Mucosa of gallbladder (tissue), 1 donor: ENCODE measurements around the gene KDM3B. TPM values are rescaled to one million over a fixed set of nuclear protein-coding genes. Genes with fewer than 3 reads are reported as not detected.
A peak's percentile ranks its signal among the peaks of the same experiment; 100 is the strongest.

Source experiments
- DNase-seq: peaks from one replicate; pipeline ENCODE4 v3.0.0-alpha.2; 2020; ENCODE audit warnings: low spot score
- total RNA-seq: library from RNA; stranded (reverse); gene quantifications from one replicate; pipeline ENCODE4 v1.2.1, GENCODE V29; 2021
- donor health status: DM: no; HTN: no; CAD: no.

KDM3B gene
- total RNA-seq, 1 donor from 2014 or later, result 65.8 TPM

- DNase-seq, result no peak
Measured at GRCh38 chr5:138346889-138347288, 5.6 kb upstream of the KDM3B start.

GRCh38 chr5:138349852-138350562 is 2.5 kb upstream of the KDM3B start:
- no peak for DNase-seq

DNA sequence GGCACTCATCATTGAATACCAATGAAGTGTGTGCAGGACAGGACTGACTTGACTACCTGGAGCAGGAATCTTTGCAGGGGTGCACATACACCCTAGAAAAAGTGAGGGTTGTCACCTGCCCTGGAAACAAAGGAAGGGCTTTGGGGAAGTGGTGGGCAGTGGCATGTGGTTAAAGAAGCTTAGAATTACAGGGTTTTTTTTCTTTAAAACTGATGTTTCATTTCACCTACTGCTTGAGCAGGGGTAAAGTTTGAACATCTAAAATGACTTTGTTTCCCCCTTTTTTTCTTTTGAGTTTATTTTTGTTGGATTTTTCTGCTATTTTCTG is 2.0 kb upstream of the KDM3B start:
- DNase-seq, result no peak

DNA sequence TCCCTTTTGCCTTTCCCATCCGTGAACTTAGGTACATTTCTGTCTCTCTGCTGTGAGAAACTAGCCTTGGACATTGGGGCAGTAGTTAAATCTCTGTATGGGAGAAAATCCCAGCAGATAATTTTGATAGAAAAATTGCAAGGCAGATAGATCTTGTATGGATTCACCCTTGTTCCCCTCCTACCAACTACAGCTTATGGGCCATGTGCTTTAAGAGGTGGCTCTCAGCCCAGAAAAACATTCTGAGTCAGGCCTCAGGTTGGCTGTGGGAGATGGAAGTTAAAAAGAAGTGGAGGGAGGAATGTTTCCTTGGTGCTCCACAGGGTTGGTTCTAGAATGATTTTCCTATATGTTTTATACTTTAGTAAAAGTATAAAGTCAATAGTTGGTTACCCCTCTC is 1.4 kb upstream of the KDM3B start:
- no peak for DNase-seq

DNA sequence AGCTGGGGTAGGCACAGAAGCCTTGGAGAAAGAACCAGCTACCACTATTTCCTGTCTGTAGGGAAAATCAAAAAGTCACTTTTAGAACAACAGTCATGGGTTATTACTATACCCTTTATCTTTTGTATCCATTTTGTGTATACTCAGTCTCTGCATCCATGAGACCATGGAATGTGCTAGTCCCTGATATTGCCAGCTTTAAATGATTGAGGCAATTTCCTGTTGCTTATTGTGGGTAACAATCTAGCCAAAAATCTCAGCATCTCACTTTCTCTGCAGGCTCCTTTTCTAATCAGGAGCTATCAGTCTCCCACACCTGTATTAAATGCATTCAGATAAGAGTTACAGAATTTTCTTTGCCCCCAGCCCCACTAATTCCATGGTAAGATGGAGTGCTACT is 968 bp upstream of the KDM3B start:
- no peak for DNase-seq

DNA sequence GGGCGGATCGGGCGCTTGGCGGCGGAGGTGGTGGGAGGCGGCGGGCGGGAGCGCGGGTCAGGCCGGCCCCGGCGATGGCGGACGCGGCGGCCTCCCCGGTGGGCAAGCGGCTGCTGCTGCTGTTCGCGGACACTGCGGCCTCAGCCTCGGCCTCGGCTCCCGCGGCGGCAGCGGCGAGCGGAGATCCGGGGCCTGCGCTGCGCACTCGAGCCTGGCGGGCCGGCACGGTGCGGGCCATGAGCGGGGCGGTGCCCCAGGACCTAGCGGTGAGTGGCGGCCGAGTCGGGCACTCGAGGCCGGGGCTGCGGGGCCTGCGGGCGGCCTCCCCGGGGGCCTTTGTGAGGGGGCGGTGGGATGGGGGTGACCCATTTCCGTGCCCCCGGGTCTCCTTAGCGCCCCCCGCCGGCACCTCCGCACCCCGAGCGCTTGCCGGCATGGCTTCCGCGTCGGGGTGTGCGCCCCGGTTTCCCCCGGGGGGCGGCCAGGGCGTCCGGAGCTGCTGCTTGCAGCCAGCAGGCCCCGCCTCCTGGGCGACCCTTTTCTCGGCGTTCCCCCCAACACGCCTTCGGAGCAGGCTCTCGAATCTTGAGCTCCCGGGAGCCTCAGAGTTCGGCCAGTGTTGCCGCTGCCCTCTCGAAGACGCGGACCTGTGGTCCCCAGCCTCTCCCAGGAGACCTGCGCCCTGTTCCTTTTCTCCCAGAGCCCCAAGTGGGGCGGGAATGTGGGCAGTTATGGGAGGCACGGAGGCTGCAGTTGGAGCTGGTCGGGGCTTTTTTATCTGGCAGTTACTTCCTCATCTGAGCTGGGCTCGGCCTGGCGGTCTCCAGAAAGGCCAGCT is 456 bp downstream of the KDM3B start:
- peak; percentile 61 for DNase-seq

DNA sequence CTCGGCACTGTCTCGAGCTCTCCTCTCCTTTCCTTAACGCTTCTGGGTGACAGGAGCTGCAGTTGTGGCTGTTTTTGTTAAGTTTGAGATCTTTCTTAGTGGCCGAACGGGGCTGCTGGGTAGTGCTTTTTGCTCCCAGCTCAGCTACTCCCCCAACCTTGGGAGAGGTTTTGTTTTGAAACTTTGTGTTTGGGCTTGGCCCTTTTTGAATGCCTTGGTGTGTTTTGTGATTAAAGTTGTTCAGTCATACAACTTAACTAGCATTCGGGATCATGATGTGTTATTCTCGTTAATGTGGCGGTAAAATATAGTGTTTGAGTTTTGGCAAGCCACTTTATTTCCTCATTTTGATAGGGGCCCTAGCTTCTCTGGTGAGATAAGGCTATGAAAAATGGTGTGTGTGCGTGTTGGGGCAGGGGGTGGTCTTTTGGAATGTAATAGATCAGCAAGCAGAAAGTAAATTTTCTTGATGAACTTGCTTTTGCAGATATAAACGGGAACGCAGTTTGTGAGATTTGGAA is 1.1 kb downstream of the KDM3B start:
- no peak for DNase-seq

DNA sequence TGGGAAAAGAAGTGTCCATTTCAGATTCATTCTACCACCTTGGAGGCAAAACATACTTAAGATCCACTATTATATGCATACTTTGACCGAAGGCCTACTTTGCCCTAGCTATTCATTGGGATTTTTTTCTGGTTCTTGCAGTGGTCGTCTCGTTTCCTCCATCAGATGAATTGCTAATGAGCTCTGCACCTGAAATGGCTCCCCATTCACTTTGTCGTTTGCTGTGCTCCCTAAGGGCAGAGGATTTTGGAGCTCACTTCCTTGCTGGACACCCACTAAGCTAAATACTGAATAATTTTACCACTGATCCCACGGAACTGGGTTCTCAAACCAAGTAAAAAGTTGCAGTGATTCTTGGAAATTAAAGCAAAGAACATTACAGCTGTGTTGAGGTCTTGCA is 1.9 kb downstream of the KDM3B start:
- DNase-seq, result no peak

GRCh38 chr5:138354926-138355378 is 2.5 kb downstream of the KDM3B start:
- peak; percentile 29 for DNase-seq

- no peak for DNase-seq
Measured at GRCh38 chr5:138359621-138360020, 7.1 kb downstream of the KDM3B start.

GRCh38 chr5:138360941-138361452 is 8.5 kb downstream of the KDM3B start:
- no peak for DNase-seq

- no peak for DNase-seq
Measured at GRCh38 chr5:138364576-138364975, 12.1 kb downstream of the KDM3B start.

GRCh38 chr5:138366632-138367382 is 14.3 kb downstream of the KDM3B start:
- no peak for DNase-seq

GRCh38 chr5:138369261-138369660 is 16.8 kb downstream of the KDM3B start:
- DNase-seq, result no peak

GRCh38 chr5:138369706-138370105 is 17.2 kb downstream of the KDM3B start:
- DNase-seq, result no peak

DNA sequence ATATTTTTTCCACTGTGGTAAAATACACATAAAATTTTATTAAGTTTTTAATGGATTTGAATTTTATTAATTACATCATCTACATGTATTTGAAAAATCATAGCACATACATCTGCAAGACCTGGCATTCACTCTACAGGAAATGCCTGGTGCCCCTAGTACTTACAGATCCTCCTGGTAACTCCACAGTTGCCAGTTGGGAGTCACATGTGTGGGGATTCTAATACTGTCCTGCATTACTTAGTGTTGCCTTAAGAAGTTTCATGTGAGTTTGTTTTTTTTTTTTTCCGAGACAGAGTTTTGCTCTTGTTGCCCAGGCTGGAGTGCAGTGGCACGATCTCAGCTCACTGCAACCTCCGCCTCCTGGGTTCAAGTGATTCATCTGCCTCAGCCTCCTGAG is 18.1 kb downstream of the KDM3B start:
- DNase-seq, result no peak

GRCh38 chr5:138371454-138371853 is 19.0 kb downstream of the KDM3B start:
- DNase-seq, result no peak

DNA sequence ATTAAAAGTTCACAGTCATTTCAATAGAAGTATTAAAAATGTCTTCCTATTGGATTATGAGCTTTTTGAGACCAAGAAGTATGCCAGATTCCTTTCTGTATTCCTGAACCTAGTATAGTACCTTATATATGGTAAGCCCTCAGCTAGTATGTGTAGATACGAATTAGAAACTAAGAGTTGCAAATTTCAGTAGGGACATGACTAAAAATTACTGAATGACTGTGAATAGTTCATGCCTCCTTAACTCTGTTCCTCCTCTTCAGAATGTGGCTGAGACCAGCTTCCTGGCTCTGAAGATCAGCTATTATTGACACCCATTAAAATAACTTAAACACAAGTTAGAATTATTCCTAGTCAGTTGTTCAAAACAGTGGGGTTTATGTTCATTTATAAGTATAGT is 19.7 kb downstream of the KDM3B start:
- DNase-seq, result no peak

DNA sequence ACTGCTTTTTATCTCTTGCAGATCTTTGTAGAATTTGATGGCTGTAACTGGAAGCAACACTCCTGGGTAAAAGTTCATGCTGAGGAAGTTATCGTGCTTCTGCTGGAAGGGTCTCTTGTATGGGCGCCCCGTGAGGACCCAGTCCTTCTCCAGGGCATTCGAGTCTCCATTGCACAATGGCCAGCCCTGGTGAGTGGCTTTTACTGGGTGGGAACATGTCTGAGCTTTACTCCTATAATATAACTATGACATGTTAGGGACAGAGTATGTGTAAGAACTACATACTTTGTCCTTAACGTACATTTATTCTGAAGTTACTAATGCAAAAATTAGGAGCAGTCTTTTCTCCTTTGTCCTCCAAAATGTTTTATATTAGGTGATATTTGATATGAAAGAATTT is 20.2 kb downstream of the KDM3B start:
- no peak for DNase-seq

- no peak for DNase-seq
Measured at GRCh38 chr5:138382347-138382746, 29.9 kb downstream of the KDM3B start.

- DNase-seq, result no peak
Measured at GRCh38 chr5:138385660-138386059, 33.2 kb downstream of the KDM3B start.

DNA sequence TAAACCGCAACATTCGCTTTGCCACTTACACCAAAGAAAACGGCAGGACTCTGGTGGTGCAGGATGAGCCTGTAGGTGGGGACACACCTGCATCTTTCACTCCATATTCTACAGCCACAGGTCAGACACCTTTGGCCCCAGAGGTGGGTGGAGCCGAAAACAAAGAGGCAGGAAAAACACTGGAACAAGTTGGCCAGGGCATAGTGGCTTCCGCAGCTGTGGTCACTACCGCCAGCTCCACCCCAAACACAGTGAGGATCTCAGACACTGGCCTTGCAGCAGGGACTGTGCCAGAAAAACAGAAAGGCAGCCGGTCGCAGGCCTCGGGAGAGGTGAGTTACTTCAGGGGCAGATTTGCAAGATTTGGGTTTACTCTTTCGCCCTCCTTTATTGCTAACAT is 33.8 kb downstream of the KDM3B start:
- no peak for DNase-seq
